Stimulated activated CD8-positive, alpha-beta memory T cell treated with anti-CD3 and anti-CD28 coated beads, Interleukin-15, amount 100 ng/mL, for 48 hours (primary cell): Measurements from ENCODE around the gene S100A3.
A peak's percentile ranks its signal among the peaks of the same experiment; 100 is the strongest.

Source experiments
- DNase-seq, 2 donors: peaks; one replicate each; pipeline ENCODE4 v3.0.0-alpha.2; 2020; ENCODE audit warnings: low read depth in 2 of 2

The S100A3 gene

GRCh38 chr1:153547560-153548551, 1.2 kb downstream of the S100A3 start:
- no peak for DNase-seq

GRCh38 chr1:153546796-153547559, 2.1 kb downstream of the S100A3 start:
- no peak for DNase-seq

GRCh38 chr1:153546371-153546770, 2.7 kb downstream of the S100A3 start:
- DNase-seq: no peak

- peak; percentile 84 to 93 for DNase-seq
Observed at GRCh38 chr1:153545067-153546055, 3.7 kb downstream of the S100A3 start, which contains the start of gene S100A4. TSS of gene S100A4 (minus strand) at chr1:153545806. CDS start at chr1:153544794, 1,012 bp downstream.

DNA sequence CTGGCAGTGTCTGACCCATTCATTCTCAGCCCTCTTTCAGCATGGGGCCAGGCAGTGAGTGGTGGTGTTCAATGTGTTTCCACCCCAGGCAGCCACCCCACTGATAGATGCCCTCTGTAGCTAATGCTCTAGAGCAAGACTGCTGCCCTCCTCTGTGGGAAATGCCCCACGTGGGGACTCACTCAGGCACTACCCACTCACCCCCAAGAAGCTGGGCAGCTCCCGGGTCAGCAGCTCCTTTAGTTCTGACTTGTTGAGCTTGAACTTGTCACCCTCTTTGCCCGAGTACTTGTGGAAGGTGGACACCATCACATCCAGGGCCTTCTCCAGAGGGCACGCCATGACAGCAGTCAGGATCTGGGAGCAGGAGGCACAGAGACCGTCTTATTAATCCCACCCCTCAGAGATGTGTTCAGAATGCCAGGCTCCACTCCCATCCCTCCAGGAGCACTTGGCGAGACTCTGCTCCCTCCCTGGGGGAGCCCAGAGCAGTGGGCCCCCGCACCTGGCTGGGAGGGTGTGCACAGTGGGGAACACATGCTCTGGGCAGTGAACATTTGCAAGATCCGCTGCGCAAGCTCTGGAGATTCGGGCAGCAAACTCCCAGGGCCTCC, 4.5 kb downstream of the S100A3 start:
- DNase-seq: no peak

GRCh38 chr1:153543736-153544135, 5.3 kb downstream of the S100A3 start:
- no peak for DNase-seq

- no peak for DNase-seq
Observed at GRCh38 chr1:153542956-153543711, 5.9 kb downstream of the S100A3 start.

DNA sequence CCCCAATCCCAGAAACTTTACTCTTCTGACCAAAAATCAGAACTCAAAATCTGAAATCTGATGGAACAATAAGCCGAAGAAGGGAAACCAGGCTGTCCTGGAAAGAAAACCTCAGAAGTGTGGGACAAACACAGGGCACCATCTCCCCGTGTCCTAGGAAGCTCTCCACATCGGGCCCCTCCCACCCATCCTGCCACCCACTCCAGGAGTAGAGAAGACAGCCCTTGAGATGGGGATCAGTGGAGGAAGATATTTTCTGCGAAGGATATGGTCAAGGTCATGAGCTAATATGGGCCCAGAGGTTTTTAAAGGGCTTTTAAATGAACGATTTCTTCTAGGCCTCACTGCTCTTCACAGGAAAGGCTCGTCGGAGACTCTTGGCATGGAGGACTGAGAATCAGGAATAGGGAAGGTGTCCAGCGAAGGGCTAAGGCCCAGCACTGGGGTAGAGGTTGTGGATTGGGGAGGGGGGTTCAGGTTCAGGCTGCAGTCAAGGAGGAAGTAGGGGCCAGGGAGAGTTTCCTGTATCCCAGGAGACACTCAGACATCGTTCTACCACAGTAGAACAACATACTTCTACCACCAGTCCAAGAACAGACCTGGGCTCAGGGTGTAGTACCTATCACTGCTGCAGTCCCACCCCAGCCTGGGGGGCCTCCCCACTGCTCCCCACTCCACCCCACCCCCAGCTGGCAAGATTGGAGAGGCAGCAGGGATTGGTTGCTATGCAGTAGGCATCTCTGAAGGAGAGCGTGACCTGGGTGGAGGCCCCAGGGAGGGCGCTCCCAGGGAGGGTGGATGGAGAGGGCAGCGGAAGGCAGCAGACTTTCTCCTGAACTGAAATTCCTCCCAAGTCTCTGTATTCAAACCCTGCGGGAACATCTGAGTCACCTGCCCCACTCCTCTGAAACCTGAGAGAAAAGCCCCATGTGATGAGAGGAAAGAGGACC, 7.1 kb downstream of the S100A3 start:
- no peak for DNase-seq

DNA sequence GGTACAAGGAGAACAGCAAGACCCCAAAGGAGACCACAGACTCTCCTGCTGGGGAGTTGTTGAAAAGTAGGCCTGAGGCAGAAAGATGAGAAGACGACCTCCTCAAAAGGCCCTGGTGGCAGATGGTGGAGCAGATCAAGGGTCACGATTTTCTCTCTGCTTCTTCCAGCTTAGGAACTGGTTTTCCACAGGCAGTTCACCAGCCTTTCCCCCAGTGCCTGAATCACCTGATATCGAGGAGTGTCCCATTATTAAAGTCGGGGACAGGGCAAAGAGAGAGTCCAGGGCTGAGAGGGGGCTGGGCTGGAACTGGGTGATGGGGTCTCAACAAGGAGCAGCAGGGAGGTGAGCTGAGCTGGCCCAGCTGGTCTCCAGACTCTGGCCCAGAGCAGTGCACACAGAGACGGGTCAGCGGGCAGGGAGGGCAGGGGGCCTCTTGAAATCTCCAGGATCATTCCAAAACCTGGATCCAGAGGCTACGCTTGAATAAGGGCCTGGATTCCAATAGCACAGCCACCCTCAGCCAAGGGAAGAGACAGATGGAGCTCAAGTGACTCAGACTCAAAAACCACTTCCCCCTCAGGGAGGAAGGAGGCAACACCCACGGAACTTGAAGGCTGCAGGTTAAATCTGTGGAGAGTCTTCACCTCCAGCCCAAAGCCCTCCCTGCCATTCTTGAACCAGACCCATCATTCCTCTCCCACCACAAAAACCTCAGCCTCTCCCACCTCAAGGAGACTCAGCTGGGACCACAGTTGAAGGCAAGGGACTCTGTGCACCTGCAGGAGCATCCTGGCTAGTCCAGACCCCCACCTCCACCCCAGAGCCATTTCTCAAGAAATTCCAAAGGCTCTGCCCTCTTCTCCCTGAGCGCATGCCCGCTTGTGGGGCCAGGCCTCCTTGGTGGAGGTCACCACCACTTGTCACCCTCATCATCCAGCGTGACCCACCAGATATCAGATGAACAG, 8.4 kb downstream of the S100A3 start, which contains the start of gene S100A5:
S100A5 (minus strand) TSS at position 541 of the 968 bp plus-strand sequence. CDS start 743 bp downstream, outside the sequence.
- no peak for DNase-seq

DNA sequence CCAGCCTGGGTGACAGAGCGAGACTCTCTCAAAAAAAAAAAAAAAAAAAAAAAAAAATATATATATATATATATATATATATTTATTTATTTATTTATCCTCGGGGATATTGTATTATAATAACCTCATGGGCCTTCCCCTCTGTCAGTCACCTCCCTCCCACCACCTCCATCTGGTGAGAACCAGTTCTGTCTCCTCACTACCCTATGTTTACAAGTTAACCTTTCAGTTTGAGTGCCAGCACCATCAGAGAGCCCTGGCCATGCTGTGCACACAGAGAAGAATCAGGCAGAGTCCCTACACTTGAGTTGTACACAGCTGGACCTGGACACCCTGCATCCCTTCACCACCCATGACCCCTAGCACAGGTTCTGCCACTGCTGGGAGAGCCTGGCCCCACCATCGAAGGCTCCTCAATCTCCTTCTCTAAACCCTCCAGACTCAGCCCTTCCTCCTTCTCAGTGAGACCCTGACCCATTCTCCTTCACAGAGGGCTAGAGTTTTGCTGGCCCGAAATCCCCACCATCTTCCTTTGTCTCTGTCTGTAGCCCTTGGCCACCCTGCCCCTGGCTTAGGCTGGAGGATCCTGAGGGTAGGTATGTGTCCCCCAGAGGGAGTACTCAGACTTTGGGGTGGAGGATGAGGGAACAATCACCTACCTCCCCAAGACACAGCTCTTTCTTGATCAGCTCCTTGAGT, 9.5 kb downstream of the S100A3 start:
- DNase-seq: no peak

- no peak for DNase-seq
Observed at GRCh38 chr1:153538315-153538821, 10.7 kb downstream of the S100A3 start.

DNA sequence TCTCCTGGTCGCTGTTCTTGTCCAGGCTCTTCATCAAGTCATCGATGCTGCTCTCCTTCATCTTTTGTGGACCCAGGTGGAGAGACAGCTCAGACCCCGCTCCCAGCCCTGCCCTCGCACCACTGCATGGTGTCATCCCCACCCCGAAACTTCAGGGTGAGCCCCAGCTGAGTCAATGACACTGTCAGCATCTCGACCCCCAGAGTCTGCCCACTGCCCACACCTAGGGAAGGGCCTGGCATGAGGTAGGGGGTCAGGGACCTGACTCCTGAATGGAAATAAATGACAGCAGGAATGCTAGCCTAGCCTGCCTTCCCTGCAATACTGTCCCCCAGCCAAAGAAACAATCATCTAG, 11.7 kb downstream of the S100A3 start:
- no peak for DNase-seq

DNA sequence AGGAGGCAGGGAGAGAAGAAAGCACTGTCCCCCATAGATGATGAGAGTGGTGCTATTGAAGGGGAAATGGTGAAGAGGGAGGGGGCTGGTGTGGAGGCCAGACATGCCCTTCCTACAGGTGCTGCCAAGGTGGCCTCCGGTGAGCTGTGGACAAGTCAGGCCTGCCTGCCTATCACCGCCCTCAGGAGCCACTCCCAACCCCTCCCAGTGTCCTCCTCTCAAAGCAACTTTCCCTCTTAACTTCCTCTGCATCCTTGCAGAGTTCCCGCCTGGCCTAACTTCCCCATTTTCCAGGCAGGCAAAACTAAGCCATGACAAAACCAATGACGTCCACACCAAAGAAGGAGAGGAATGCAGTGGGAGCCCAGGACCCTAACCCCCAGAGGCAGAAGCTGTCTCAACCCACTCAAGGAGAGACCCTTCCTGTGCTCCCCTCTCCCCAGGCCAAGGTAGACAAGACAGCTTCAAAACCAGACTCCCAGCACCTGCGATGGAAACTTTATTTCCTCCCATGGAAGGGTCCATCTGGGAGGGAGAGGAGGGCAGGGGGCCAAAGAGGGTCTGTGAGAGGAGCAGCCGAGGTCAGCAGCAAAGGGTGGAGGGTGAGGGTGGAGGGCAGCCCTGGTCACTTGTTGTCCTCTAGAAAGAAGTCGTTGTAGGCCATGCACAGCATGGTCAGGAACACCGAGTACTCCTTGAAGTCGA, 12.2 kb downstream of the S100A3 start:
- no peak for DNase-seq

DNA sequence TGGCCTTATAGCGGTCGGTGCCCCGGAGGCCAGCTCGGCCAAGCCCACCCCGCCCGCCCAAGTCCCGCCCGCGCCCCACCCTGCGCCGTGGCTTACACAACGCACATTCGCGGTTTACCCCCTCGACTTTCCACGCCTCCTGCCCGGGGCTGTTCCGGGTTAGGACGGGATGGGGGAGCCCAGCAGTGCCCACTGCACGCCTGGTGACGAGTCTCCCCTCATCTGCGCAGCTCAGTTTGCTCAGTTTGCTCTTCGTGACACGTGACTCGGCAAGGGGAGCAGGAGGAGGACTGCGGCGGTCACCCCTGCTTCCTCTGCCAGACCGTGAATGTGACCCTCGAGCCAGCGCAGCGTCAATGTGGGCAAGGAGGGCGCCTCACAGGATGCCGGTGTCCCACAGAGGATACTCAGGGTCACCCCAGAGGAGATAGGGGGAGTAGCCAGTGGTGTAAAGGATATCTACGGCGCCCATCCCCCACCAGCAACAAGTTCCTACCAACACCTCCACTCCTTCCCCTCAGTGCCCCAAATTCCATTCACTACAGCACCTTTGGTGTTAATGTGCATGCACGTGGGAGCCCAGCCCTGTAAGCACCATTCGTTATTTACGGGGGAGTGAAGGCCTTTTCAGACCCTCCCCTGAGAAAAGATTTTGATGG, 12.9 kb downstream of the S100A3 start:
- DNase-seq: peak; percentile 74 to 76

DNA sequence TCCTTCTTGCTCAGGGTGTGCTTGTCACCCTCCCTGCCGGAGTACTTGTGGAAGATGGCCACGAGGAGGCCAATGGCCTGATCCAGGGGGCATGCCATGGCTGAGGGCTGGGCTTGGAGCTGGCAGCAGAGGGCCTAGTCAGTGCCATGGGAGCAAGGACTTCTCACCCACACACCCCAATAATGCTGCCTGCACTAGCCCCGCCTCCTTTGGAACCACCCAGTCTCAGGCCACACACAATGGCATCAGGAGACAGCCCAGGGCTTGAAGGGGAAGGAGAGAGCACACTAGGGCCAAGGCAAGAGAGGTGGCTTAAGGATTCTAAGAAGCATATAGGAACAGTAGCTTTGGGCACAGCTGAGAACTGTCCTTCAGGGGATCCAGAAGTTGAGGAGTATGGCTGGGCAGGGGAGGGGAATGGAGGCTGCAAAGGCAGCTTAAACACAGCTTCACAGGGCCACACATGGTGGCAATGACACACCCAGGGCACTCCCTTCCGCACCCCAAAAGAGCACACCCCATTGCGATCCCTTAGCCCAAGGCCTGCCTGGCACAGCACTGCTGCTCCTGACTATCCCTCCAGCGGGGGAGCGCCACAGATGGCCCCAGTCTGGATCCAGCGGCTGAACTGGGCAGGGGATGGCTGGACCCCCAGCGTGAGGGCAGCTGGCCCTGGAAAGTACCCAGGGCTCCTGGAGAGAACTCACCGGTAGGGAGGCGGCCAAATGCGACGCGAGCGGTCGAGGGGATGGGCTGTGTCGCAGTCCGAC, 13.6 kb downstream of the S100A3 start, which contains the start of gene S100A6:
S100A6 (minus strand) TSS at position 750 of the 770 bp plus-strand sequence; CDS start at position 98, 652 bp downstream.
- peak in 1 of 2 donors; percentile 21 for DNase-seq
